Loucy (cell line): ENCODE measurements around the gene CAMK1D.

Experiments
- EZH2phosphoT487 ChIP-seq: fragments of 200-600 bp; IDR thresholded peaks from 2 replicates; pipeline ENCODE4 v1.6.1; 2018; ENCODE audit warnings: antibody characterized with exemption, mild to moderate bottlenecking, moderate library complexity, borderline replicate concordance
- TF ChIP-seq, protein P1 (sequence below): fragments of 200-600 bp; sonication (generic); conservative IDR thresholded peaks from 2 replicates; pipeline ENCODE4 v1.5.1; 2014; ENCODE audit warnings: mild to moderate bottlenecking, antibody characterized with exemption, low read length

DNA sequence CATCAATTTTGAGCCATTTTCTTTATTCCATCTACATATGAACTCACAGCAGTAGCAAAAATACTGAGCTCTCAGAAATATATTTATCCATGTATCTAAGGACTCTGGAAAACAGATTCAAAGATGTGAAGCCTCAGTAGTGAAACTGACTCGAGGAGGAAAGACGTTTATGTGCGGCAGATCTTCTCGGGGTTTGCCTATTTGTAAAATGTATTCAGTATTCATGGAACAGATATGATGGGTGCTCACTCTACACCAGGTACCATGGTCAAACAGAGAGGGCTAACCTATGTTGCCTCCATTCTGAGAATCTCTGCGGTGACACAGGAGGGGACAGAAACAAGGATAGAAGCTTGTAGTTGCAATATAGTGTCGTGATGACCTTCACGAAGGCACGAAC is 93.7 kb downstream of the CAMK1D start:
- TF ChIP-seq, protein P1, sequence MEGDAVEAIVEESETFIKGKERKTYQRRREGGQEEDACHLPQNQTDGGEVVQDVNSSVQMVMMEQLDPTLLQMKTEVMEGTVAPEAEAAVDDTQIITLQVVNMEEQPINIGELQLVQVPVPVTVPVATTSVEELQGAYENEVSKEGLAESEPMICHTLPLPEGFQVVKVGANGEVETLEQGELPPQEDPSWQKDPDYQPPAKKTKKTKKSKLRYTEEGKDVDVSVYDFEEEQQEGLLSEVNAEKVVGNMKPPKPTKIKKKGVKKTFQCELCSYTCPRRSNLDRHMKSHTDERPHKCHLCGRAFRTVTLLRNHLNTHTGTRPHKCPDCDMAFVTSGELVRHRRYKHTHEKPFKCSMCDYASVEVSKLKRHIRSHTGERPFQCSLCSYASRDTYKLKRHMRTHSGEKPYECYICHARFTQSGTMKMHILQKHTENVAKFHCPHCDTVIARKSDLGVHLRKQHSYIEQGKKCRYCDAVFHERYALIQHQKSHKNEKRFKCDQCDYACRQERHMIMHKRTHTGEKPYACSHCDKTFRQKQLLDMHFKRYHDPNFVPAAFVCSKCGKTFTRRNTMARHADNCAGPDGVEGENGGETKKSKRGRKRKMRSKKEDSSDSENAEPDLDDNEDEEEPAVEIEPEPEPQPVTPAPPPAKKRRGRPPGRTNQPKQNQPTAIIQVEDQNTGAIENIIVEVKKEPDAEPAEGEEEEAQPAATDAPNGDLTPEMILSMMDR = no peak
- no peak for TF ChIP-seq EZH2phosphoT487
